Right lobe of liver (tissue), 6 donors: ENCODE measurements around the gene IRX4. TPM values are rescaled to one million over a fixed set of nuclear protein-coding genes. Genes with fewer than 3 reads are reported as not detected.
"Not testable (repeated sequence)": the region's sequence is repeated elsewhere in the genome, so short reads cannot be mapped to it uniquely, and the experiment has no call there.

Source experiments
- ATAC-seq, 4 donors: fragments of 200-7000 bp; cut with Tn5 transposase; one replicate each; pipeline ENCODE4 v1.9.1; 2020; ENCODE audit warnings: mild to moderate bottlenecking in 4 of 4, moderate library complexity in 4 of 4
- DNase-seq, 3 donors: peaks; one replicate each; pipeline ENCODE4 v3.0.0-alpha.2; 2020
- H3K27ac ChIP-seq, 3 donors: fragments of 200-600 bp; one replicate each; pipeline ENCODE4 v1.8.0; 2022
- H3K27me3 ChIP-seq, 2 donors: fragments of 200-600 bp; one replicate each; pipeline ENCODE4 v1.8.0; 2022
- H3K36me3 ChIP-seq, 4 donors: fragments of 200-600 bp; sonication (generic) in 1 of 4; one replicate each; pipeline versions ENCODE4 v1.5.1 to v1.8.0; 2017 to 2022; ENCODE audit warnings: control low read depth in 1 of 4
- H3K4me1 ChIP-seq, 4 donors: fragments of 200-600 bp; sonication (generic) in 1 of 4; one replicate each; pipeline versions ENCODE4 v1.5.1 to v1.8.0; 2017 to 2022; ENCODE audit warnings: control low read depth in 1 of 4
- H3K4me3 ChIP-seq, 3 donors: fragments of 200-600 bp; one replicate each; pipeline ENCODE4 v1.8.0; 2022
- H3K9me3 ChIP-seq, 4 donors: fragments of 200-600 bp; sonication (generic) in 1 of 4; one replicate each; pipeline versions ENCODE4 v1.5.1 to v1.8.0; 2017 to 2022; ENCODE audit warnings: control low read depth in 1 of 4
- CTCF ChIP-seq, 4 donors: fragments of 200-600 bp in 3 of 4; fragments of 450-650 bp in 1 of 4; IDR thresholded peaks; one replicate each; pipeline versions ENCODE4 v1.5.1 to v1.8.0; 2016 to 2022; ENCODE audit warnings: antibody characterized with exemption in 4 of 4, mild to moderate bottlenecking in 2 of 4
- POLR2A ChIP-seq: fragments of 450-650 bp; IDR thresholded peaks from one replicate; pipeline ENCODE4 v1.6.1; 2017; ENCODE audit warnings: antibody characterized with exemption, mild to moderate bottlenecking
- WGBS: methylation state at CpG from one replicate; pipeline ENCODE4 v1.1.6; 2018; ENCODE audit warnings: low coverage, low lambda C conversion rate; ENCODE audit not compliant: insufficient coverage; ENCODE audit errors: missing lambda C conversion rate; 5-methylcytosine and 5-hydroxymethylcytosine counted together
- intact Hi-C, 2 donors: fragments of 100-400 bp; cut with DNase I; formaldehyde crosslinking; loops; one replicate each; pipeline versions ENCODE4 v1.11.2 to v1.14.1; 2022
- total RNA-seq, 6 experiments: library from RNA; depleted of rRNA in 2 of 6; stranded (reverse); fragments of >200 nt in 2 of 6; fragmentation: NEBNext Ultra II Directional in 3 of 6; extraction: Animal tissue kit (Norgen Biotek cat#: 25700) in 3 of 6; gene quantifications; one replicate each; pipeline versions ENCODE4 v1.1.0 to v1.2.4, GENCODE V29; 2016 to 2023
- donor health status: DM: no; HTN: yes; CAD: no.
- donor health status: DM: no; HTN: no; CAD: no.
- donor health status: DM: no; HTN: no; CAD: no.
- donor health status: DM: no; HTN: yes; CAD: no.
- donor health status: DM: no; HTN: yes; CAD: no.

IRX4 gene
- total RNA-seq, 6 experiments from 2014 or later = not detected

- peaks cover 0 to 9% of the 10 kb centered on the region in 2 donors for H3K27me3 ChIP-seq
- H3K27ac ChIP-seq = no peak overlapping the region
- intact Hi-C loops = no loop called here
- no peaks in the 10 kb centered on the region for H3K9me3 ChIP-seq
- no peaks in the 10 kb centered on the region for H3K36me3 ChIP-seq
- no peak for DNase-seq
- TF ChIP-seq CTCF (IDR thresholded peaks at IDR 0.05) (no peak), POLR2A (no peak)
- WGBS = 40% methylated on average over 2 of the region's 14 CpGs
- no peak for ATAC-seq
- H3K4me1 ChIP-seq = peaks cover 0 to 6% (median 0%) of the 10 kb centered on the region in 4 donors
- H3K4me3 ChIP-seq = no peak overlapping the region
Measured at GRCh38 chr5:1871441-1871840, 11.3 kb downstream of the IRX4 start.

- intact Hi-C loops, DNase-seq, H3K9me3 ChIP-seq, H3K27me3 ChIP-seq, ATAC-seq, H3K4me3 ChIP-seq, H3K36me3 ChIP-seq, H3K27ac ChIP-seq, H3K4me1 ChIP-seq: not testable (repeated sequence)
- WGBS = 63% methylated on average over 5 of the region's 21 CpGs
Measured at GRCh38 chr5:1870435-1871272, 12.1 kb downstream of the IRX4 start.

- intact Hi-C loops = no loop called here
- H3K9me3 ChIP-seq = no peaks in the 10 kb centered on the region
- no peaks in the 10 kb centered on the region for H3K4me1 ChIP-seq
- TF ChIP-seq CTCF (IDR thresholded peaks at IDR 0.05) (no peak), POLR2A (no peak)
- H3K4me3 ChIP-seq = no peak overlapping the region
- H3K36me3 ChIP-seq = no peaks in the 10 kb centered on the region
- no peak overlapping the region for H3K27ac ChIP-seq
- 62% methylated on average over 13 of the region's 19 CpGs for WGBS
- ATAC-seq (no peak), DNase-seq (no peak)
- no peaks in the 10 kb centered on the region for H3K27me3 ChIP-seq
Measured at GRCh38 chr5:1868886-1869475, 13.7 kb downstream of the IRX4 start.

- Histone ChIP-seq H3K27me3 (no peaks in the 10 kb centered on the region), H3K27ac (no peak overlapping the region), H3K4me1 (no peaks in the 10 kb centered on the region), H3K4me3 (no peak overlapping the region), H3K9me3 (no peaks in the 10 kb centered on the region), H3K36me3 (no peaks in the 10 kb centered on the region)
- no peak for DNase-seq
- no peak for ATAC-seq
- WGBS = 9% methylated on average over 6 of the region's 20 CpGs
- intact Hi-C loops = no loop called here
- TF ChIP-seq POLR2A = no peak
- no peak for TF ChIP-seq CTCF (IDR thresholded peaks at IDR 0.05)
Measured at GRCh38 chr5:1867815-1868143, 14.9 kb downstream of the IRX4 start.

- TF ChIP-seq POLR2A (no peak), CTCF (IDR thresholded peaks at IDR 0.05) (no peak)
- Histone ChIP-seq H3K4me3 (no peak overlapping the region), H3K4me1 (no peaks in the 10 kb centered on the region), H3K27ac (no peak overlapping the region), H3K27me3 (no peaks in the 10 kb centered on the region), H3K9me3 (no peaks in the 10 kb centered on the region), H3K36me3 (no peaks in the 10 kb centered on the region)
- intact Hi-C loops = no loop called here
- peak in 1 of 4 donors; percentile 22 for ATAC-seq
- DNase-seq = no peak
- 17% methylated on average over 2 of the region's 8 CpGs for WGBS
Measured at GRCh38 chr5:1867114-1867814, 15.5 kb downstream of the IRX4 start.
